NCI-H524 treated with DMSO at 0.1 percent for 48 hours (cell line): Measurements from ENCODE around the gene PSMG3.

Source experiments
- DNase-seq: peaks from one replicate; lab custom pipeline; 2025; lab: John Stamatoyannopoulos, UW

Gene PSMG3

GRCh38 chr7:1558181-1558811, 11.5 kb downstream of the PSMG3 start:
- DNase-seq, result no peak

DNA sequence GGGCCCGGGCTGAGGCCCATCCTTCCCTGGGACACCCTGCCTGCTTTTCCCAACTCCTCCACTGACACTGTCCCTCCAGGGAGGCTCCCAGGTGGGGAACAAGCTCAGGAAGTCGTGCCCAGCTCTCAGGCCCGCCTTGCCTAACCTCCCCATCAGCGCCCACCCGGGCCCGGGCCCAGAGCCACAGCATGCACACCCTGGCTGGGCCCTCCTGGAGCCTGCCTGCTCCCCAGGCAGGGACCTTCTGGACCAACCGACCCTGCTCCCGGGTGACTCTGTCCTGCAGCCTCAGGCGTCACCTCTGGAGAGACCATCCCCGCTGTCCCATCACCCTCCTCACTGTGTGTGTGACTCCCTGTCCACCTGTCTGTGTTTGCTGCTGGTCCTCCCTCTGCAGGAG, 12.1 kb downstream of the PSMG3 start:
- DNase-seq, result no peak

DNA sequence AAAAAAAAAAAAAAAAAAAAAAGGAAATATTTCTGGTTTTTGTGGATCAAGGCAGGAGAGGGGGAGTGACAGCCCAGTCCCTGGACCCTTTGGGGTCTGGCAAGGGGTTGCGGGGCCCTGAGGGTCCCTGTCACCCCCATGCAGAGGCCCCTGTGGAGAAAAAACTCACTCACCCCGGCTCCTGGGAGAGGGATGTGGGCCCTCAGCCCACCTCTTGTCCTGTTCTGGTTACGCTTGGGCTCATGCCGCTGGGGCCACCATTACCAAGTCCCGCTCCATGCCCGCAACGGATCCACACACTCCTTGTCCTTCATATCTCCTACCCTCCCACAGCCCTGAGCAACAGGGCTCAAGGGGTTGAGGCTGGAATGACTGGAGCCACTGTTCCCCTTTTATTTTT, 12.8 kb downstream of the PSMG3 start:
- DNase-seq, result no peak

DNA sequence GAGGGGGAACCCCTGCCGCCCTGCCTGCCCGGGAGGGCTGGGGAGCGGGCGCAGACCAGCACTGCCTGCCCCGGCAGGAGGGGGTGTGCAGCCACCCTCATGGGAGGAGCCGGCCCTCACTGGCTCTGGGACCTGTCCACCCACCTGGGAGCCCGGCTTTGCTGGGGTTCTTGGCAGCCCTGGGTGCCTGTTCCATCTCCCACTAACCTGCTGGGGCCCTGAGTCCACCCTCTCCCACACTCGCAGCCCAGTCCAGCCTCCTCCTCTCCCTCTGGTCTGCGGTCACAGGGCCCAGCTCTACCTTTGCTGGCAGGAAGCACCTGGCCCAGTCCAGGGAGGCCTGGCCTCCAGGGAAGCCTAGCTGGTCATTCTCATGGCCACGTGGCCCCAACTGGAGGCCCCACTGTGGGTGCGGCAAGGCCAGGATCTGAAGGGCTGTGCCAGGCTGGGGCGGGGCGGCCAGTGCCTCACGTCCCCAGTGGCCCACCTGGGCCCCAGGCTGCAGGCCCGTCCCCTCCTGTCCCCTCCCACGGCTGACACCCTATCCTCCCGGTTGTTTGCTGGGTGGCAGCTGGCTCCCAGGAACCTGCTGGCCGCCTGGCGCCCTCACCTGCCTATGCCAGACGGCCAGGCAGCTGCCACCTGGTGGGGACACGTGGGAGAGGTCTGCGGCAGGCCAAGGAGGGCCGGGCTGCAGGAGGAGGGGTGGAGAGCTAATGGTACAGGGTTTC, 13.9 kb downstream of the PSMG3 start, which contains the start of gene TMEM184A:
Gene TMEM184A (minus strand): TSS at position 393 of the 731 bp plus-strand sequence. CDS start 721 bp downstream, outside the sequence.
- DNase-seq, result peak; percentile 76

GRCh38 chr7:1555046-1555812, 14.6 kb downstream of the PSMG3 start:
- DNase-seq, result peak; percentile 52

DNA sequence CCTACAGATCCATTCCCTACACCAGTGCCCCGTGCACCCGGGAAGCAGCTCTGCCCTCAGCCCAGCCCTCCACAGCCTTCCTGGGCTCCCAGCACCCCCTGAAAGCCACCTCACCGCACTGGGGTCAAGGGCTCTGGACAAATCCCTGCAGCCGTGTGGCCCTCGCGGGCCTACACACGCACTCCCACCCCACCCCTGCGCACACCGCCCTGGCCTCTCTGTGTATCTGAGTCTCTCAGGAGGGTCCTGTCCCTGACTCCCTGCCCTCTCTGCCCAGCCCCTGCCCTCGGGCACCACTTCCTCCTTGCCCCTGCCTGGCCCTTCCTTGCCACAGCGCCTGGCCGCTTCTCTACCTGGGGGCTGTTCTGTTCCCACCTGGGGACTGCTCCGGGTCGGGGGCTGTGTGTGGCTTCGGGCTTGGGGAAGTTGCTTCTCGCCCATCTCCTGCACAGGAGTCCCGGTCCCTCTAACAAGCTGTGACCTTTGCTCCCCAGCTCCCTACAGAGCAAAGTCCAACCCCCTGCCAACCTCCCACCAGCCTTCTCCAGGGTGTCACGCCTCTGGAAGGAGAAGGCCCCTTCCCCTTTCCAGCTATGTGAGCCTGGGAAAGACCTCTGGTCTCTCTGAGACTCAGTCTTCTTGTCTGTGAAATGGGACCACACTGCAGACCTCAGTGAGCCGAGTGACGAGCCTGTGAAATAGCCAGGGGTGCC, 15.3 kb downstream of the PSMG3 start:
- DNase-seq, result no peak

- no peak for DNase-seq
Observed at GRCh38 chr7:1553512-1554210, 16.2 kb downstream of the PSMG3 start.

DNA sequence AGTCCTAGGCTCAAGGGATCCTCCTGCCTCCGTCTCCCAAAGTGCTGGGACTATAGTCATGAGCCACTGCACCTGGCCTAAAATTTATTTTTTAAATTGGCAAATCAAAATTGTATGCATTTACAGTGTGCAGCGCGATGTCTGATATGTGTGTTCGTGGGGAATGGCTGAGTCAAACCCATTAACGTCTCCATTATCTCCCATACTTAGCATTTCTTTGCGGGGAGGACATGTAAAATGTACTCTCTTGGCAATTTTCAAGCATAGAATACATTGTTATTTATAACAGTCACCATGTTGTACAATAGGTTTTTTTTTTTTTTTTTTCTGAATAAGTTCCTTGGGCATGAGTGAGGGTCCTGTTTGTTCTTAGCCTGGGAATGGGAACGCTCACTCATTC, 17.6 kb downstream of the PSMG3 start:
- DNase-seq, result no peak

DNA sequence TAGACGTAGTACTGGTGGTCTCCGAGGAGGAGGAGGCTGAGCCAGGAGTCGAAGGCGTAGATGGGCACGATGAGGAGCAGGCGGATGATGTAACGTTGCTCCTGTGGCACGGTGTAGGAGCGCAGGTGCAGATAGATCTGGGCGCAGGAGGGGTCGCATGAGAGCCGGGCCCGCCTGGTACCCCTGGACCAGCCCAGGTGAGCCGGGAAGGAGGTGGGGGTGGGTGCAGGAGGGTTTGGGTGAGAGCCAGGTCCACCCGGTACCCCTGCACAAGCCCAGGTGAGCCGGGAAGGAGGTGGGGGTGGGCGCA, 19.0 kb downstream of the PSMG3 start:
- DNase-seq, result no peak

DNA sequence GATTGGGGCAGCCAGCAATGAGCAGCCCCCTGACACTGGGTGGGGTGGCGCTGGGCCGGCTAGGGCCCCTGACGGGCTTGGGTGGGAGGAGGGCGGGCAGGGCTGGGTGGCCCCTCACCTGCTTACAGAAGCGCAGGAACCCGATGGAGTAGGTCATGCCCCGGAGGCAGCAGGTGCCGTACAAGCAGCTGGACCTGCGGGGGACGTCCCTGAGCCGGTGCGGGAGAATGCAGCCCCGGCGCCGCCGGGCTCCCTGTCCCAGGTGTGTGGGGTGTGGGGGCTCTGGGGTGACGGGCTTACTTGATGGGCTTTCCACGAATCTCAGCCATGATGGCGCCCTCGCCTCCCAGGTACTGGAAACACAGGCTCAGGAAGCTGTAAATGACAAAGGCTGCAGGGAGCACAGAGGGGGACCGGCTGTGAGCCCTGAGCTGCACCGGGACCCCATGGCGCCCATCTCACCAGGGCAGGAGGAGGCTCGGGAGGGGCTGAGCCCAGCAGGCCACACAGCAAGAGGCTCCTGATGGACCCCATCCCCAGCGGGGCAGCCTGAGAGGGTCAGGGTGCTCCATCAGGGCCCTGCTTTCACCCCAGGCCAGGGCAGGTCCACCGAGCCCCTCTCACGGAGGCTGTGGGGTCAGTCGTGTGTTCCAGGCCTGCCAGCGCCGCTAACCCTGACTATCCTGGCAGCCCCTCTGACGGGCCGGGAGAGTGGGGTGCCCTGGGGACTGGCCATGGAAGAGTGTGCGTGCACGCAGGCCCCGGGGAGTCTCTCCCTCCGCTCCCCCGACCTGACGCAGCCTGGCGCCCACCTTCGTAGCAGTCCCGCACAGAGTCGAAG, 19.6 kb downstream of the PSMG3 start:
- DNase-seq, result no peak

DNA sequence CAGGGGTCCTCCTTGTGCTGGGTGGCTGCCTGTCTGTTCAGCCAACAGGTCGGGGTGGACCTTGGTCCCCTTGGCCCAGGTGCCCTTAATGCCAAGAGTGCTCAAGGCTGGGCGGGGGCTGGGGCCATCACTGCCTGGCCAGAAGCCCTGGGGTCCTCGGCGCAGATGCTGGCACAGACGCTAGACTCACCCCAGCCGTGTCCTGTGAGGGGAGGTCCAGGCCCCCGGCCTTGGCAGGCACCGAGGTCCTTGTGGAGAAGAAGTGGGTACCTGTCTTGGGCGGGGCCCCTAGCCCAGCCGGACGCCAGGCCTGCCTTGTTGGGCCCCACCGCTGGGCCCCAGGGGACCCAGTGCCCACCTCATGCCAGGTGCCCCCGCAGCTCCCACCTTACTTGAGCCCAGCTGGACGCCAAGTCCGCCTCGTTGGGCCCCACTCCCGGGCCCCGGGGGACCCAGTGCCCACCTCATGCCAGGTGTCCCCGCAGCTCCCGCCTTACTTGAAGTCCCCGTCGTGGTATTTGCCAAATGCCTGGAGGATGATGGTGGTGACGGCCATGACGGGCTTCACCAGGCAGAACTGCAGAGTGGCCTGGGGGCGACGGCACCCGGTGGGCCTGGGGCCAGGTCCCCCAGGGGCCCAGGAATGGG, 20.4 kb downstream of the PSMG3 start:
- DNase-seq, result no peak

- DNase-seq, result no peak
Observed at GRCh38 chr7:1548944-1549343, 20.9 kb downstream of the PSMG3 start.

DNA sequence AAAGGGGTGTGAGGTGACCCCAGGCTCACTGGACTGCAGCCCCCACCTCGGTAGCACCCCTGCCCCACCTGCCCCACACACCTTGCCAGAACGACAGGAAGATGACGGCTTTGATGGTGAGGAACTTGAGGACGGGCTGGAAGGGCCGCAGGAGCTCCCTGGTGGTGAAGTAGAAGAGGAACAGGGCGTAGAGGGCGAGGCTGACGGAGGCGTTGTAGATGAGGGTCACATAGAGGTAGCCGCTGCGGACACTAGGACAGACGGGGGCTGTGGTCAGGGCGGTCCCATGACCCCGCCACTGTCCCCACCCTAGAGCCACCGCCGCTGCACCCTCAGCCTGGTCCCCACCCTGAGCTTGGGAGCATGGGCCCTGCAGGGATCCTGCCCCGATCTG, 21.4 kb downstream of the PSMG3 start:
- no peak for DNase-seq

- no peak for DNase-seq
Observed at GRCh38 chr7:1547777-1548437, 21.9 kb downstream of the PSMG3 start.

DNA sequence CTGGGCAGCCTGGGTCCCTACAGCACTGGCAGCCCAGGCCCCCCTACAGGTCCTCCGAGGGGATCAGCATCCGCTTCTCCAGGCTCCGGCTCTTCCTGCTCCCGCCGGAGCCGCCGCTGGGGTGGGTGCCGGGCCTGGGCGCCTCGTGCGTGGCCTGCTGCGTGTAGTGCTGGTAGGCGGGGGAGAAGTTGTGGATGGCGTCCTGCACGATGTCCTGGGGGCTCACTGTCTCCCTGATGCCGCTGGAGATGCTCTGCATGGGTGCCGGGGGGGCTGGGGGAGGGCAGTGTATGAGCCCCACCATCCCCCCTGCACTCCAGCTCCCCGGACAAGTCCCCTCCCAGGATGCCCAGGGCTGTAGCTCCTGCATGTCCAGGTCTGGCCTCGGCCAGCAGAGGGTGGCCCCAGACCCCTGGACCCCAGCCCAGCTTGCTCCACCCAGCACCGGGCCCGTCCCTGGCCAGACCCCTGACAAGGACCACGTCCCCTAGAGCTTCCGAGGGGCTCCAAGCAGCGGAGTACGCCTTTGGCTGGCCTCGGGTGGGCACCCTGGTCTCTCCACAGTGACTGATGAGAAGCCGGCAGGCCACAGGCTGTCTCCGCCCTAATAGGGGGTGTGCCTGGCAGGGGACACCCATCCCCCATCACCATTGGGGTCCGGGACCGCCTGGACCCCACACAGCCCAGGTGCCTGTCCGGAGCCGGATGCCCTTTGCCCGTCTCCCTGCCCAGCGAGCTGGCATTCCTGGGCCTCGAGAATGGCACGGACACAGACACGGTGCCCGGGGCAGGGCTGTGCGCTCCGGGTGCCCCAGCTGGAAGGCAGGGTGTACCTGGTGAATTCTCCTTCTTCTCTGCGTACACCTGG, 22.7 kb downstream of the PSMG3 start:
- no peak for DNase-seq

DNA sequence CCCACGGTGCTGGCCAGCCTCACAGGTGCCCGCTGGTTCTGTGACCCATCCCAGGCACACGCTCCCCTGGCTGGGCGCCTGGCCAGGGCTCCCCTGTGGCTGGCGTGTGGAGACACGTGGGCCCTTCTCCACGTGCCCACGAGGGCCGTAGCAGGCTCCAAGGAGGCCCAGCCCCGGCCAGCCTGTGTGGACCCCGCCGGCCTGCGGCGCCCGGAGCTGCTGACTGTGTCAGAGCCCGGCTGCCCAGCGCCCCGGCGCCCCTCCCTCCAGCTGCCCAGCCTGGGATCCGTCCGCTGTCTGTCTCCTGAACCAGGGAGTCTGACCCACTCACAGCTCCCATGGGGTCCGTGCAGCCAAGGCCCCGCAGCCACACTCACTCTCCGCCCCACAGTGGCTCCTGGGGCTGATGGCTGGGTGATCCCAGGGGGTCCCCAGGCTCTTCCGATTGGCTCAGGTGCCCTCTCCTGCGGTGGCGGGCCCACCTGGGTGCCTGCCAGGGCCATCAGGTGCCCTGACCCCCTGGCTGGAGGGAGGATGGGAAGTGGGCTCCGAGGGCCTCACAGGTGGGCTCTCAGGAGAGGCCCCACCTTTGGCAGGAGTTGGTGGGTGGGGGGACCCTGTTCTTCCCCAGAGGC, 23.4 kb downstream of the PSMG3 start:
- no peak for DNase-seq

DNA sequence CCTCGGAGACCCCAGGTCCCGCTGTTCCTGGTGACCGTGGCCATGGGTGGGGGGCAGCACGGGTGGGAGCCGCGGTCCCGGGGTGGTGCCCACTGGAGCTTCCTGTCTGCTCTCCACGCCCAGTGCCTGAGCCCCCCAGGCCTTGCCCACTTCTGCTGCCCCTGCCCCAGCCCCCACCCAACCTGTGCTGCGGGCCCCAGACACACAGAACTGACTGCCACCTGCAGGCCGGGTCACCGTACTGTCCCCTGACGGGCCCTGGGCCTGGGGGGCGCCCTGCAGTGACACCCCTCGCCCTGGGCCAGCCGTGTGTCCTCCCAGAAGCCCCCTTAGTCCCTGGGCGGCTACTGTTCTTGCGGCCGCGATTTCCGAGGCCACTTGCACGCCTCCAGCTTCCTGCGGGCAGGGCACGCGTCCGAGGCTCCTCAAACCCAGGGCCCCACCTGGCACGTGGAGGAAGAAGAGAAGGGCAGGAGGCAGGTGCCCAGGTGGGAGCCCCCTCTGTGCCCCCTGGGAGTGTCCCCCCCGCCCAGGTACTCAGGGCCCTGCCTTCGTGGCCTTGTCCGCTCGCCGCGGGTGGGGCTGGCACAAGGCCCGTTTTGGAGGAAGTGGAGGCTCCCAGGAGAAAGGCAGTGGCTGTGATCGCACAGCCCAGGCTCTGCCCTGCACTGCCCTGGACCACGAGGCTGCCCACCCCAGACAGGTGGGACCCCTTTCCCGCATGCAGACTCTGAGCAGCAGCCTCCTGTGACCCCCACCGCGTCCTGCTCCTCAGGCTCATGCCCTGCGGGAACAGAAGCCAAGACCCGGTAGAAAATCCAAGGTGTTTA, 24.2 kb downstream of the PSMG3 start:
- no peak for DNase-seq
